Measurements from ENCODE around the gene RNASE7.

RNASE7 gene

DNA sequence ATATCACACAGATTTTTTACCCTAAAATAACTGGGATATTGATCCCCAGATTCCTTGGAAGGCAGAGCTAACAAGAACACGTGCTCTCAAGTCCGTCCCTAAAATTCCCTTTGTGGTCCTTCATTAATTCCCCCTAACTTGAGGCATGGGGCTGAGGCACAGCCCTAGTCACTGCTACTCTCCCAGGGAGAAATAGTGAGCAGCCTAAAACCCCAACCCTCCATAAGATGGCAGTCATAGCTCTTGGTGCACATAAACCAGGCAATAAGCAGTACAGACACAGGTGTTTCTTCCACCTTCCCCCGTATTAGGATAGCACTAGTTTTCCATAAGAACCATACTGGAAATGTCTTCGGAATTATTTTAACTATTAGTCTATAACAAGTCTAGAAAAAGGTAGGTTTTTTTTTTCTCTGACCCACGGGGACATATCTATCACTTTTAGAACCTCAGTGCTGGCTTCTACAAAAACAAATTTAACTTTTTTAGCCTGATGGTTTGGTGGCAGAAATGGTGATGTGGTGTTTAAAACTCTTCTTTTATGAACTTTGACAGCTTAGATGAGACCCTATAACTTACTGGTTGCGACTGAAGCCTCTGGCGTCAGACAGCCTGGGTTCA is 24.8 kb downstream of the RNASE7 start:
- Histone ChIP-seq H3K9me3 (ENCODE audit: control insufficient read depth, low read length) (no peaks in the 10 kb centered on the region), H3K23ac (ENCODE audit: low read length in 2 of 2) (no peak overlapping the region), H3K4me3 (ENCODE audit: insufficient read depth in 1 of 2, low read depth in 1 of 2, low read length in 2 of 2) (no peak overlapping the region), H2AK5ac (ENCODE audit: low read length, severe bottlenecking) (peak overlapping the region; percentile 89), H2BK12ac (ENCODE audit: low read length in 2 of 2) (no peak overlapping the region), H3K14ac (ENCODE audit: low read length in 2 of 2) (no peak overlapping the region), H2BK120ac (ENCODE audit: low read depth, low read length) (no peak overlapping the region), H2BK5ac (ENCODE audit: low read depth, low read length, poor library complexity, severe bottlenecking) (no peak overlapping the region), H3K27ac (ENCODE audit: low read length, poor library complexity, severe bottlenecking) (no peak overlapping the region), H3K18ac (ENCODE audit: low read depth in 1 of 2, low read length in 2 of 2) (no peak overlapping the region), H3K4me2 (ENCODE audit: low read length, poor library complexity, severe bottlenecking) (no peak overlapping the region), H3K4me1 (ENCODE audit: control insufficient read depth, insufficient read depth, low read depth, low read length) (peaks cover 16% of the 10 kb centered on the region), H3K27me3 (ENCODE audit: control insufficient read depth in 1 of 2, insufficient read depth in 1 of 2, low read length in 2 of 2) (no peaks in the 10 kb centered on the region), H4K91ac (ENCODE audit: low read length) (no peak overlapping the region), H3K4ac (ENCODE audit: low read depth in 1 of 2, low read length in 2 of 2) (no peak overlapping the region), H4K8ac (ENCODE audit: low read length) (no peak overlapping the region), H3K79me1 (replicated peaks; ENCODE audit: low read length, poor library complexity, severe bottlenecking) (peaks cover 3% of the 10 kb centered on the region), H2BK15ac (ENCODE audit: low read depth, poor library complexity, severe bottlenecking) (no peak overlapping the region), H3K9ac (ENCODE audit: low read length) (no peak overlapping the region), H2AFZ (ENCODE audit: low read depth, low read length) (no peak overlapping the region), H3K36me3 (ENCODE audit: control insufficient read depth in 1 of 2, insufficient read depth in 2 of 2, low read depth in 1 of 2, low read length in 2 of 2) (no peaks in the 10 kb centered on the region)
- peak; percentile 19 for DNase-seq
- WGBS: 88% methylated on average over 4 of the region's 7 CpGs

DNA sequence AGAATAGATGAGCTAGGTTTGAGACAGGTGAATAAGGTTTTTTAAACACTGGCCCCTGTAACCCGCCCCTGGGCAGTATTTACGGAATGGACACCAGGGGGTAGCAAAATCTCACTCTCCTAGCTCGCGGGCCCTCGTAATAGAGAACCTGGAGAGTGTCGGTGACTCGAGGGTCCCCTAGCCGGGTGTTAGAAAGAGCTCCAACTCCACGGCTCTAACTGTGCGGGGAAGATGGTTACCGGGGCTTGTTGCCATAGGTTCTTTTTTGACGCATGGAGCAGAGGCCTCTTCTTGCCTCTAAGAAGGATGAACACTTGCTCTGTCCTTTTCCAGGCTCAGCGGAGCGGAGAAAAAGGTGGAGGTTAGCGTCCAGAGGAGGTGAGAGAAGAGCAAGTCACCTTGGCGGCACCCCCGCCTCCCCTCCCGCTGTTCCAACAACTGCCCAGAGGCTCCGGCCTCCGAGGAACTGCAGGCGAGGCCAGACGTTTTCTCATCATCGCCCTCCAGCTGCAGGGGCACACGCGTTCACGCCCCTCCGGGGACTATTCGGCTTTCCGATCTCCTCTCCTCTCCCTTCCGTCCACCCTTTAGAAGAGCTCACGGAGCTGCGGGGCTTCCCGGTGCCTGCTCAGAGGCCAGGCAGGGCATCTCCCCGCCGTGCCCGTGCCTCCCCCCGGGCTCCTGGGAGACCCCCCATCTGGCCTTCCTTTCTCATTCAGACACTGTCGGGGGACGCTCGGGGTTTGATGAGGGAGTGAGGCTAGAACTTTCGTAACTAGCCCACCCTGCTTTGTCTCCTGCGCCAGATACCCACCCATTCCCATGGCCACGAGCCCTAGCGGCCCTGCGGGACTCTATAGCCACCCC is 26.6 kb downstream of the RNASE7 start:
- peak overlapping the region; percentile 85 for H3K9ac ChIP-seq (ENCODE audit: low read length)
- peak overlapping the region; percentile 95 for H3K4me2 ChIP-seq (ENCODE audit: low read length, poor library complexity, severe bottlenecking)
- H3K23ac ChIP-seq (ENCODE audit: low read length in 2 of 2): no peak overlapping the region
- H2AK5ac ChIP-seq (ENCODE audit: low read length, severe bottlenecking): no peak overlapping the region
- H4K91ac ChIP-seq (ENCODE audit: low read length): no peak overlapping the region
- H3K79me1 ChIP-seq (replicated peaks; ENCODE audit: low read length, poor library complexity, severe bottlenecking): peaks cover 13% of the 10 kb centered on the region
- H3K14ac ChIP-seq (ENCODE audit: low read length in 2 of 2): no peak overlapping the region
- no peak overlapping the region for H2BK12ac ChIP-seq (ENCODE audit: low read length in 2 of 2)
- no peak overlapping the region for H2BK5ac ChIP-seq (ENCODE audit: low read depth, low read length, poor library complexity, severe bottlenecking)
- no peaks in the 10 kb centered on the region for H3K9me3 ChIP-seq (ENCODE audit: control insufficient read depth, low read length)
- H2AFZ ChIP-seq (ENCODE audit: low read depth, low read length): peak overlapping the region; percentile 2
- H3K27ac ChIP-seq (ENCODE audit: low read length, poor library complexity, severe bottlenecking): peak overlapping the region; percentile 88
- H2BK15ac ChIP-seq (ENCODE audit: low read depth, poor library complexity, severe bottlenecking): no peak overlapping the region
- WGBS: 4% methylated on average over 36 of the region's 45 CpGs
- peak overlapping the region; percentile 3 to 92 for H3K18ac ChIP-seq (ENCODE audit: low read depth in 1 of 2, low read length in 2 of 2)
- peak overlapping the region; percentile 84 to 92 for H3K4me3 ChIP-seq (ENCODE audit: insufficient read depth in 1 of 2, low read depth in 1 of 2, low read length in 2 of 2)
- H3K4me1 ChIP-seq (ENCODE audit: control insufficient read depth, insufficient read depth, low read depth, low read length): peaks cover 24% of the 10 kb centered on the region
- H3K27me3 ChIP-seq (ENCODE audit: control insufficient read depth in 1 of 2, insufficient read depth in 1 of 2, low read length in 2 of 2): no peaks in the 10 kb centered on the region
- peak overlapping the region in 1 of 2 experiments; percentile 16 for H3K4ac ChIP-seq (ENCODE audit: low read depth in 1 of 2, low read length in 2 of 2)
- H2BK120ac ChIP-seq (ENCODE audit: low read depth, low read length): no peak overlapping the region
- peak; percentile 66 for DNase-seq
- peaks cover 10 to 11% of the 10 kb centered on the region in 2 experiments for H3K36me3 ChIP-seq (ENCODE audit: control insufficient read depth in 1 of 2, insufficient read depth in 2 of 2, low read depth in 1 of 2, low read length in 2 of 2)
- H4K8ac ChIP-seq (ENCODE audit: low read length): peak overlapping the region; percentile 57

DNA sequence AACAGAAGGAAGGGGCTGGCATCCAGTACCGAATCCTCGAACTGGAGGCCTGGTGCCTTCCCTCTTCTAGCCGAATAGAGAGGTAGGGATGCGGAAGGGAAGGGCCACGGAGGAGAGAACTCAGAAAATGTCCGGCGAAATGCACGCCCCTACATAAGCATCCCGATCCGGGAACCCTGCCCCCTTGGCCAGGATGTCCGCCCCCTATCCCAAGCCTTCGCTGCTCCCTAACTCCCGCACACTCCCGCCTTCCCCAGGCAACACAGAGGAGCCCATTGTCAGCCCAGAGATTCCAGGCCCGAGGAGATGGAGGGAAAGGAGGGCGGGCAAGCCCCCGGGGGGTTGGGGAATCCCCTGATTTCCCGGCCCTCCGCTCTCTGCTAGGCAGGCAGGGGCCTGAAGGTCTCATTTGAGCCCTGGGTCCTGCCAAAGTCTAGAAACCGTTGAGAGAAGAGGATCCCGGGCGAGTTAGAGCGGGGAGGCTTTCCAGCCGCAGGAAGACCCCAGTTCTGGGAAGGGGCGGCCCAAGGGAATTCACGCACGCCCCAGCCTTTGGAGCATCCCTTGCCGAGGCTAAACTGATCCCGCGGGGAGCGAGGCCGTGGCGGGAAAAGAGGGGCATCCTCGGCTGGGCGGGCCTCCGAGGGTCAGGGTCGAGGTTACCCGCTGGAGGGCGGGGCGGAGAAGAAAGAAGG is 27.4 kb downstream of the RNASE7 start:
- no peaks in the 10 kb centered on the region for H3K9me3 ChIP-seq (ENCODE audit: control insufficient read depth, low read length)
- H3K18ac ChIP-seq (ENCODE audit: low read depth in 1 of 2, low read length in 2 of 2): peak overlapping the region; percentile 86 to 92
- H2BK15ac ChIP-seq (ENCODE audit: low read depth, poor library complexity, severe bottlenecking): peak overlapping the region; percentile 93
- peaks cover 29% of the 10 kb centered on the region for H3K4me1 ChIP-seq (ENCODE audit: control insufficient read depth, insufficient read depth, low read depth, low read length)
- peak overlapping the region; percentile 27 for H4K8ac ChIP-seq (ENCODE audit: low read length)
- peaks cover 20% of the 10 kb centered on the region for H3K79me1 ChIP-seq (replicated peaks; ENCODE audit: low read length, poor library complexity, severe bottlenecking)
- peak overlapping the region; percentile 84 to 92 for H3K4me3 ChIP-seq (ENCODE audit: insufficient read depth in 1 of 2, low read depth in 1 of 2, low read length in 2 of 2)
- H3K4ac ChIP-seq (ENCODE audit: low read depth in 1 of 2, low read length in 2 of 2): peak overlapping the region; percentile 2 to 79
- peak overlapping the region; percentile 95 for H3K4me2 ChIP-seq (ENCODE audit: low read length, poor library complexity, severe bottlenecking)
- H2BK5ac ChIP-seq (ENCODE audit: low read depth, low read length, poor library complexity, severe bottlenecking): peak overlapping the region; percentile 90
- H3K23ac ChIP-seq (ENCODE audit: low read length in 2 of 2): peak overlapping the region in 1 of 2 experiments; percentile 63
- peak overlapping the region; percentile 65 for H2BK12ac ChIP-seq (ENCODE audit: low read length in 2 of 2)
- H2BK120ac ChIP-seq (ENCODE audit: low read depth, low read length): peak overlapping the region; percentile 84
- H4K91ac ChIP-seq (ENCODE audit: low read length): peak overlapping the region; percentile 89
- DNase-seq: peak; percentile 59
- H3K9ac ChIP-seq (ENCODE audit: low read length): peak overlapping the region; percentile 85
- H3K27ac ChIP-seq (ENCODE audit: low read length, poor library complexity, severe bottlenecking): peak overlapping the region; percentile 88
- WGBS: under 1% methylated on average over 21 of the region's 40 CpGs
- H3K27me3 ChIP-seq (ENCODE audit: control insufficient read depth in 1 of 2, insufficient read depth in 1 of 2, low read length in 2 of 2): no peaks in the 10 kb centered on the region
- no peak overlapping the region for H2AK5ac ChIP-seq (ENCODE audit: low read length, severe bottlenecking)
- peak overlapping the region in 1 of 2 experiments; percentile 93 for H3K14ac ChIP-seq (ENCODE audit: low read length in 2 of 2)
- H2AFZ ChIP-seq (ENCODE audit: low read depth, low read length): peak overlapping the region; percentile 72
- peaks cover 18% of the 10 kb centered on the region in 2 experiments for H3K36me3 ChIP-seq (ENCODE audit: control insufficient read depth in 1 of 2, insufficient read depth in 2 of 2, low read depth in 1 of 2, low read length in 2 of 2)
